Stimulated activated CD4-positive, alpha-beta T cell treated with anti-CD3 and anti-CD28 coated beads, Interleukin-15, amount 100 ng/mL, for 1 hour (primary cell): ENCODE measurements around the gene NGFR.
"Not testable (repeated sequence)": the region's sequence is repeated elsewhere in the genome, so short reads cannot be mapped to it uniquely, and the experiment has no call there.

Source experiments
- DNase-seq, 2 donors: peaks; one replicate each; pipeline ENCODE4 v3.0.0-alpha.2; 2020; ENCODE audit warnings: low read depth in 1 of 2, low spot score in 1 of 2

Gene NGFR

DNA sequence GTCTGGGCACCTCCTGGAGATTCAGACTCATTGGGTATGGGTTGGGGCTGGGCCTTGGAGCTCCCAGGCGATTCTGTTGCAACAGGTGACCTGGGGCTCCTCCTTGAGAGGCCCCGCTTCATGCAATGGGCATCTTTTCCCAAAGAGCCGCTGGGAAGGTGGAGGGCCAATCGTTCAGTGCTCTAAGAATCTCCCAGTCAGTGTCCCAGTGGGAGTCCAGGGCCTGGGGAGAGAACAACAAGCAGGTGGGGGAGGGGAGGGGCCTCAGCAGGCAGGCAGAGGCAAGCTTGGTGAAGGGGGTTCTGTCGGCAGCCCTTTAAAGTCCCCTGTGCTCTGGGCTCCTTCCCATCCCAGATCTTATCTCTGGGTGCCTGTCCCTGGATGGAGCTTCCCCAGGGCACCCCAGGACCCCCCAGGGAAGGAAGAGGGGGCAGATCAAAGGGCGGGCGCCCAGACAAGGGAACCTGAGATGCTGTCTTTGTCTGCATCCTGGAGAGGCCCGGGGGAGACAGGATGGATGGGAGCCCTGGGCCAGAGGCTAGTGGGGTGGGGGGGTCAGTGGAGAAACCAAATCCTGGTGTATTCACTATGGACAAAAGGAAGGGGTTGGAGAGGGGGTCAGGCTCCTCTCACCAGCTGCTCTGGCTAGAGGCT, 50.0 kb downstream of the NGFR start:
- no peak for DNase-seq

DNA sequence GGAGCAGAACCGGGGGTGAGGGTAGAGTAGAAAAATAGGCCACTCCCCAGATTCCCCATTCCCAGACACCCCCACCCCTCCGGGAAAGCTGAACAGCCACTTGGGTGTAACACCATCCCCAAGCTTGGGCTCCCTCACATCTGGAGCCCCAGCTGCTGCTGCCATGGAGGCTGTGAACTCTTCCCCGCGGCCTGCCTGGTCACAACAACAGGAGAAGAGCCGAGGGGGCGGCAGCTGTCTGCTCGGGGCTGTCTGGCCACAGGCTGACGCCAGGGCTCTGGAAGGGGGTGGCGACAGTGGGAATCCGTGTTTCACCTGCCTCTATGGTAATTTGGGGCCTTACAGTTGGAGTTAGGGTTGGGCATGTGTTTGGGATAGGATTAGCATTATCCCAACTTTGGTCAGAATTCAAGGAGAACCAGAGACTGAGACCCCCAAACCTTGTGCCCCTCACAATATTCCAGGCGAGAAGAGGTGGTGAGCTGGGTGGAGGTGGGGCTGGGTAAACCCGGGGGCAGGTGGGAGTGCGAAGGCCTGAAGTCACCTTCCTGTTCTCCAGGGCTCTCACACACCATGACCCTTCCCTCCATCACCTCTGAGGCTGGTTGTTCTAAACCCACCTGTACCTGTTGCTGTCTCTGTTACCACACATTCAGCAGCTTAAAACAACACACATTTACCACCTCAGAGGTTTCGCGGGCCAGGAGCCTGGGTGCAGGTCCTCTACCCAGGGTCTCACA, 50.9 kb downstream of the NGFR start:
- DNase-seq = no peak

DNA sequence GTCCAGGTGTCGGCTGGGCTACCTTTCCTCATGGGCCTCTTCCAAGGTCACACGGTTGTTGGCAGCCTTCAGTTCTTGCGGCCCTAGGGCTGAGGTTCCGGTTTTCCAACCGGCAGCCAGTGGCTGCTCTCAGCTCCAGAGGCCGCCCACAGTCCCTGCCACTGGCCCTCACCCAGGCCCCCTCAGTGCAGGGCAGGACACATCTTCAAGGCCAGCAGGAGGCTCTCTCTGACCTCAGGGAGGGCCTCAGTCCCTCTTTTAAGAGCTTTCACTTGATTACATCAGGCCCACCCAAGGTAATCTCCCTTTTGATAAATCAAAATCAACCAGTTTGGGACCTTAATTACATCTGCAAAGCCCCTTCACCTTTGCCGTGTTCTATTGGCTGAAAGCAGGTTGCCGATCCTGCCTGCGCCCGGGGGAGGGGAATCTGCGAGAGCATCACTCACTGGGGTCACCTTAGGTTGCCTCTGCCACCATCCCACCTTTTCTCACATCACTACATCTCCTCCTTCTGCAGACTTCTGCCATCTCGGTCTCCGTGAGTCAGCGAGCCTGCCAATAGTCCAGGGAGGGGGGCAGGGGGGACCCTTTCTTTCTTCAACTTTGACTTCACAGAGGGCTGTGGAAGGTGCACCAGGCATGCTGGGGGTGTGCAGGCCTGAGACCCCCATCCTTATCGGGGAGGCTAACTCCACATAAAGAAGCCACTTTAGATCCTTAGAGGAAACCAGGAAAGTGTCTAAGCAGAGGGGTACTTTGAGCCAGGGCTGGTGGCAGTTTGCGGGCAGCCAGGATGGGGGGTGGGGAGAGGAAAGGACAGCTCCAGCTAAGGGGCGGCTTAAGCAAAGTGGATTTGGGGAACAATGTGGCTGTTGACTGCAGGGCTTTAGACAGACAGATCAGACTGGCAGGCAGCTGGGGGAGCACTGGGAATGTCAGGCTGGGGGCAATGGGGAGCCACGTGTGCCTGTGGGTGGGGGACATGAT, 51.7 kb downstream of the NGFR start:
- no peak for DNase-seq

DNA sequence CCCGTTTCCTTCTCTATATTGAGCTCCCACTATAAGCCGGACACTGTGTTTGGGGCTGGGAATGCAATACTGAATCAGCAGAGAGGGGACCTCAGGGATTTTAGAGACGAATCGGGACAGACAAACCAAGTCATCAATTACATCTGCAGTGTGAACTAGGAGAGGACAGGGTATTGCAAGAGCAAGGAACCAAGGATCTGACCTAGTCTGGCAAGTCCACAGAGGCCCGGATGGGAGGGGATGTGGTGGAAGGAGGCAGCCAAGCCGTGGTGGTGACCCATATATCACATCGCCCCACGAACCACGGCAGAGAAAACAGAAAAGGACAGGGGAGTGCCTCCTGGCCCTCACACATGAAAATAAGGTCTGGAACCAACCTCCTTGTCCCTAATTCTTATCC, 52.5 kb downstream of the NGFR start:
- no peak for DNase-seq

DNA sequence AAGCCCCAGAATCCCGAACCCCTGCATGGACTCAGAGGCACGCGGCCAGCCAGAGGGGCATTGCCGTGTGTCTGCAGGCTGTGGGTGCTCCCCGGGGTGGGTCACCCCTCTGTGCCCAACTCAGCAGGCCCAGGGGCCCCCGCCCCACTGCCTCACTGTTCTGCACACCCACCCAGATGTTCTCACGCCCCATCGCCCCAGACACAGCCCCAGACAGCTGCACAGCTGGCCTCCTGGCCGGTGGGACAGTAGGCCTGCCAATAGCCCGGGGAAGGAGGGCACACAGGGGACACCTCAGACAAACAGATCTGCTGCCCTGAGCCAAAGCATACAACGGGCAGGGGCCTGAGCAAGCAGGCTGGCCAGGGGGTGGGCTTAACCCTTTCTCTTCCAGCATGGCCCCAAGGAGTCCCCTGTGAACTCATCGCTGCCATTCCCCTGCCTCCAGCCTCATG, 53.0 kb downstream of the NGFR start:
- DNase-seq = no peak

DNA sequence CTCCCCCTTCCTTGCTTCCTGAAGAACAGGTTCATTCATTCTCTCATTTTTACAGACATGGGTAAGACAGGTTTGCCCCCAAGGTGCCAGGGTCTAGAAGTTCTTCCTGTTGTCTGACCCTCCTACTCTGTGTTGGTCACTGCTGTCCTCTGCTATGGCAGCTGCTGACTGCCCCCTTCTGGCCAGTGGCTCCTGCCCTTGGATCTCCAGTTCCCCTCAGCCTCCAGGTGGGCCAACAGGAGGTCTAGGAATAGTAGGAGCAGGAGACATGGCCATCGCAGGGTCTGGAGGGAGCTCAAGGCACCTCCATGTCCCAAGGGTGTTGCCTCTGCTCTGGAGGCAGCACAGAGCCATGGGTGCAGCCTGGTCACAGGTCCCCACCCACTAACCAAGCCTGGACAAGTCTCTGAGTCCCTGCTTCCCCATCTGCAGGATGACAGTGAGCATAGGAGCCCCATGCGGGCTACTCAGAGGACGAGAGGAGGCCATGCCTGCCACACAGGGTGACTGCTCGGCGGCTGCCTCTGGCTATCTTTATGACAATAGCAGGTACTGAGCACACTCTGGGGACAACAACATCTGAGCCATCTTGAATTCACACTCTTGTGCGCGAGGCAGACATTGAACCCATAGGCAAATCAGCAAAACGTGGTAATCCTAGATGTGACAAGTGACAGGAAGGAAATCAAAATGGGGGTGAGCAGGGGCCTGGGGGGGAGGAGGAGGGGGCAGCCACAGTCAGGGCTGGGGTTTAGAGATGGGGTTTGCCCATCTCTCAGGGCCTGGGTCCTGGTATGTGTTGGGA, 53.6 kb downstream of the NGFR start:
- DNase-seq = no peak

DNA sequence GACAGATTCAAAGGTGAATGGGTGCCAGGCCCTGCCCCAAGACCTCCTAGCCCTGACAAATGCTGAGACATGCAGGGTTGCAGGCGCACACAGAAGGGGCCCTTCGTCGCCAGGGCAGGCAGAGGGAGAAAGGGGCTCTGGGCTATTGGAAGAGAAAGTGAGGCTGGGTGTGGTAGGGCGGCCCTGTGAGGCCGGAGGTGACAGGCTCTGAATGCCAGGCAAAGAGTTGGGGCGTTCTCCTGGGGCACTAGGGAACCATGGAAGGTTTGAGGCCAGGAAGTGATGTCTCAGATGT, 54.2 kb downstream of the NGFR start:
- no peak for DNase-seq

DNA sequence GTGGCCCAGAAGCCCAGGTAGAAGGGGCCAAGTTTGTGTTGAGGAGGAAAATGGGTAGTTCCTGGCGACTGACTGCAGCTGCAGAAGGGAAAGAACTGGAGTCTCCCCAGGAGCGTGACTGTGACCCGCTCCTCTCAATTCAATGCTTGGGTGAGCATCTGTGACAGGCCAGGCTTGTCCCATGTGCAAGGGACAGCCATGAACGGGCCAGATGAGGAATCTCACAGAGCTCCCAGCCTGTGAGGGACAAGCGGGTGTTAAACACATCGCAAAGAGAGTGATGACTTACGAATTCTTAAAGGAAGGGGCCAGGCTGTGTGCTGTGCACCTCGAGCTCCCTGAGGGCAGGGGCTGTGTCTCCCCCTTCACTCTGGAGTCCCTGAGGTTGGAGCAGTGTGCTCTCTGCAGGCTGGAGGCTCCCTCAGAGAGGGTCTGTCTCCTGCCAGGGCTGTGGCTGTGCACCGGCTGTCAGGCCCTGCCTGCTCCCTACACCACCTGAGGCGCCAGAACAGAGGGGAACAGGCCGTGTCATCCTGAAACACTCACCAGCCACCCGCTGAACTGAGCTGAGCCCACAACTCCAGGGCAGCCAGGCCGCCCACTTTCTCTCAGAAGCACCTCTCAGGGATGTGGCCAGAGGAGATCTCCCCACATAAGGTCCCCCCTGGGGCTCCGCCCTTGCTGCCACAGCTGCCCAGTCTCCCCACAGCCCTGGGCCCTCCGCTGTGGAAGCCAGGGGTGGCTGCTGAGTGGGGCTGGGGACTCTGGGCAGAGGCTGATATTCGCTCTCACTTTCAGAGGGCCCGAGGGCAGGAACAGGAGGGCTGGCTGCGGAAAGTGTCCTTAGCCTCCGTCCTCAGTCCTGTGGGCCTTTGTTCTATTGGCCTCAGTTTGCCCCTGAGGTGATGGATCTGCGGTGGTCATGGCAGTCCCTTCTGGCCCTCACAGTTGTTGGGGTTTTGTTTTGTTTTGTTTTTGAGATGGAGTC, 54.9 kb downstream of the NGFR start:
- DNase-seq = no peak

DNA sequence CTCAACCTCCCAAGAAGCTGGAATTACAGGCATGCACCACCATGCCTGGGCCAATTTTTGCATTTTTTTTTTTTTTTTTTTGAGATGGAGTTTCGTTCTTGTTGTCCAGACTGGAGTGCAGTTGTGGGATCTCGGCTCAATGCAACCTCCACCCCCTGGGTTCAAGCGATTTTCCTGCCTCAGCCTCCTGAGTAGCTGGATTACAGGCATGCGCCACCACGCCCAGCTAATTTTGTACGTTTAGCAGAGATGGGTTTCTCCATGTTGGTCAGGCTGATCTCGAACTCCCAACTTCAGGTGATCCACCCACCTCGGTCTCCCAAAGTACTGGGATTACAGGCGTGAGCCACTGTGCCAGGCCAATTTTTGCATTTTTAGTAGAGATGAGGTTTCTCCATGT, 55.7 kb downstream of the NGFR start:
- not testable (repeated sequence) for DNase-seq

DNA sequence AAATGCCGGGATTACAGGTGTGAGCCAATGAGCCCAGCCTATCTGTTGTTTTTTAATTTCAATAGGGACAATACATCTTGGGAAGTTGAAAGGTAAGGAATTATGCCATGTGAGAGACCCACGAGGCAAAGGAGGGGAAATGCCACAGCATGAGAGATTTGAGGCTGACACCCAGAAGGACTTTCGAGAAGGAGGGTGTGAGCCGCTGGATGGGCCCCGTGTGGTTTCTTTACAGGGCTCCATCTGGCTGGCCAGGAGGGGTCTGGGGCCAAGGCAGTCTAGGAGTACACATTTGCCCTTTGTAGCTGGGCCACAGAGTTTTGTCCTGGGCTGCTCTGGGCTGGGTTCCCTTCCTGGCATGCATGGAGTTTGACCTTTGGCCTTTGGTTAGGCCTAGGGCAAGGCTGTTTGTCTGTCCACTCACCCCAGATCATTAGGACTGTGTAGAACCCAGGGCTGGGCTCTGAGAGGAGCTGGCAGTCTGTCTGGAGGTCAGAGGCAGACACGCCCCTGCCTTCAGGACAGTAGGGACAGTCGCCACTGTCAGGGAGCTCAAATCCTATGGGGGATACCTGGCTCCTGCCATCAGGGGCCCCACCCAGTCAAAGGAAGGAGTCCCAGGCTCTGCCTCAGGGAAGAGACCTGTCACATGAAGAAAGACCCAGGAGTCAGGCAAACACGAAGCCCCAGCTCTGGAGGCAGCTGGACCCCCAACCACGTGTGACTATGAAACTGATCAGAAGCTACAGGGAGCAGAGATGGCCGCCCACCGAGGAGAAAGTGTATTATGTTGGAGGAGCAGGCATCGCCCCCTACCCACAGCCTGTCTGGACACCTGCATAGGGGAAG, 56.4 kb downstream of the NGFR start:
- no peak for DNase-seq

DNA sequence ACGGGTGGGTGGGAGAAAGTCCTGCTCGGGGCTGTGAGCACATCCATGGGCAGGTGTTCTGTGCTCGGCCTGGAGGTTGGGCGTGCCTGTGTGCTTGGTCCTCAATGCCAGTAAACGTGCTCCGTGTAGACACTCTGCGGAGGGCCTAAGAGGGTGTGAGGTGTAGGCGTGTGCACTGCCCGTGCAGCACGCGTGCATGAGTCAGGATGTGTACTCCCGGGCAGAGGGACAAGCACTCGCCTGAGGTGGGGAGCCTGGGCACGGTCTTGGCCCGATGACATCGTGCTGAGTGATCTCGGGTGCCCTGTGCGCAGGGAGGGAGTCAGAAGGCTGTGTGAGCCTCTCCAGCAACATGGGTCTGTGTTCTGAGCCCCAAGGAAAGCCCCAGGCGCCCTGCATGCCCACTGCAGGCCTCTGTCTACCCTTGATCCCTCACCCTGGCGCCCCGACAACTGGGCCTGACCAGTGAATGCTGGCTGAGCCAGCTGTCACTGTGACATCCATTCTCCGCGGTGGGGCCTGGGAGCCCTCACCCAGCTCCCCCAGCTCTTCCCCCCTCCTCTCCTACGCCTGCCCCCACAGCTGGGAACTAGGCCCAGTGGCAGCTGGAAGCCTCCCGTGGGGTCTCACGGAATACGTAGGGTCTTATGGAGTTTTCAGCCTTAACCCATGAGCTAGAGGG, 57.1 kb downstream of the NGFR start:
- no peak for DNase-seq

DNA sequence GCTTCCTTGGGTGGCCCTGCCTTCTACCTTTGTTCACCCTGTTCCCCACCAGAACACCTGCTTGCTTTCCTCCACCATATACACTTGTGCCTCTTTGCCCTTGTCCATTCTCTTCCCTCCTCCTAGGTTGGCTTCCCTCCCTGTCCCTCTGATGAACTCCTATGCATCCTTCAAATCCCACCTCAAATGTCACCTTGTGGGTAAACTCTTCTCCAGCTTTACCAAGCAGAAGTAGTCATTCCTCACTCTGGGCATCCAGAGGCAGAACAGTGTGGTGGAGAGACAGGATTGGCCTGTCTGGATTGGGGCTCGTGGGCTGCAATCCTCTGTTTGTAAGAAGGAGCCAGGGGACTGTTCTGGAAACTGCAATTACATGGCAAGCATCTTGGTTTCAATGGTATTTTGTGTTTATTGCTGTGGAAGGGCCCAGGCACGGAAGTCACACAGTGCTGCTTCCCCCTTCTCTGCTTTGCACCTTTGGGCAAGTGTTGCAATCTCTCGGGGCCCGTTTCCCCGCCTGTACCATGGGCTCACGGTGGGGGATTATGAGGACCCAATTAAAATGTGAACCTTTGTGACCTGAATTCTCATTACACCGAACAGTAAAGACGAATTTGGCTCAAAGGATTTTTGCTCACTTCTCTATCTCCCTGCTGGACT, 58.7 kb downstream of the NGFR start:
- no peak for DNase-seq

DNA sequence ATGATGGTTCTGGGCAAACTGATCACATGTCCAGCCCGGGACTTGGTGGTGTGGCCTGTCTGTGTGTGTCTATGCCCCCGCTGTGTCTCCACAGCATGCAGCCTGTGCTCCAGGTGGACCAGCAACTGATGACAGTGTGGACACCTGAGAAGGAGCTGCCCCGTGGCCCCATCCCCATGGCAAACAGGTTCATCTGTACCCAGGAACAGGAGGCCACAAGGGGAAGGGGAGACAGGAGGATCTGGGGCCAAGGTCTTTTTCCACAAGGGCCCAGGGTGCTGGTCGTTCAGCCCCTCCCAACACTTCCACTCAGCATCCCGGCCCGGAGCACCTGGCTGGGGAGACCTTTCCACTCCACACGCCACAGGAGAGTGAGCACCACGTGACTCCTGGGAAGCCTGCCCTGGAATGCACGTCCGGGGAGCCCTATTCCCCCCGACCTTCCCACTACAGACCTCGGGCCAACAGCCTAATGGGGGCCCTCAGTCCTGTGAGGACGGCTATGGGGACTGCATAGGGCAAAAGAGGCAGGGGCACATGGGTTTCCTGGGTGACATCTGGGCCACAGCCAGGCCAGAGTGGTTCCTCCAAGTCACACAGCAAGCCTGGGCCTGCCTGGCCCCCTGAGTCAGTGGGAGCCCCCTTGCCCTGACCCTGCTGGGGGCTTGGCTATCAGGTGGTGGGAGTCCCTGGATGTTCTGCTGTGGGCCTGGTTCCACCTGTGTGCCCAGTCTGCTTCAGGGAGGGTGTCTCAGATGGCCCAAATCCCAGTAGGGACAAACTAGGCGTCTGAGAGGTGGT, 59.8 kb downstream of the NGFR start:
- no peak for DNase-seq

DNA sequence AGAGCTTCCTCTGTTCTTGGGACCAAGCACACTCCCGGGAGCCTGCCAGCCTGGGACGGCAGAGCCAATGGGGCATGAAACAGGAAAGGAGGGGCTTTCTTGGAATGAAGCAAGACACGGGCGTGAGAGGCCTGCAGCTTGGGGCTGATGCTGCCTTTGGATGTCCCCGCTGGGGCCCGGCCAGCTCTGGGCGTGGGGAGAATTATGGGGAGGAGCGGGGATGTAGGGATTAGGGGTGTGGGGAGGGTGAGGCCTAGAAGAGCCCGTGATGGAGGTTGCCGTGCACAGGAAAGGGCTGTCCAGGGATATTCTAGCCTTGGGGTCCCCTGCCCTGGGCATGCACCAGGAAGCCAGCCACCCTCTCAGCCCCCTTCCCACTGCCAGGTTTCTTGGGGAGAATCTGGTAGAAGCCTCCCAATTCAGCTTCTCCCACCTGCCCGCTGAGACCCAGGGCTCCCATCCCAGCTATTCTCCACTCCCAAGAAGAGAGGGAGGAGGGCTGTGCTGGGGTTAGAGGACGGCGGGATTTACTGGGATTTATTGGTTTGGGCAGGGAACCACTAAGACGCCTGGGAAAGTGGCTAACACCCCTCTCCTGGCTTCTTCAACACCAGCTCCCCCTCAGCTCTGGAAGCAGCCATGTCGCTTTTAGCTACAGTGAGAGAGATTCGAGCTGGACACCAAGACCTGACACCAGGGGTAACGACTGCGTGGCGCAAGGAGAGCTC, 60.6 kb downstream of the NGFR start:
- DNase-seq = no peak

DNA sequence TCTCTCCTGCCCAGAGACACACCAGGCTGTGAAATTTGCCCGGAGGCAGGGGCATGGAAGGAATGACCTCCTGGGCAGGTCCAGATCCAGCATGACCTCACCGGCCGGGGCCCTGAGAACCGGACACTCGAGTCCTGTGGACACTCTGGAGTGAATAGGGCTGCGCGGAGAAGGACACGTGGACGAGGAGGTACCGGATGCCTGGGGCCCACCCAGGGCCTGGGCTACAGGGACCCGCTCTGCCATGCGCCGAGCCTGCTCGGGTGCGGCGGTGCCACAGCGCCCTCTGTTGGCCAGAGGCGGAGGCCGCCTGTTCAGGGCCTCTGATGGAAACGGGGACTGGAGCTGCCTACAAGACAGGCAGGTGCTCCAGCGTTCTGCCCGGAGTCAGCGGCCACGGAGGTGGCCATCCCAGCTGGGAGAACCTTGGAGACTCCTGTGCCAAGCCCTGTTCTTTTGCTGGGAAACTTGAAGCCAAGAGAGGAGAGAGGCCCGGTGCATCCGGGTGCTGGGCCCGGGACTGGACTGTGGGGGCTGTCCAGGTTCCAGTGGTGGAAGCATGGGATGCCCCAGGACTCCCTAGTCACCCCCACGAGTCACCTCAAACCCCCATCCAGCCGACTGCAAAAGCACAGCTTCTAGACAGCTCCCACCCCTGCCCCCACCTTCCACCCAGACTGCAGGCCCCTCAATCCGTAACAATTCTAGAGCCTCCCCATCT, 61.3 kb downstream of the NGFR start:
- DNase-seq = peak; percentile 65 to 82
